Loucy (cell line): Measurements from ENCODE around the gene RGS3.

Experiments used
- H2AFZ ChIP-seq: fragments of 200-600 bp; sonication (generic); 2 replicates; pipeline ENCODE4 v1.6.0; 2016; ENCODE audit warnings: antibody characterized with exemption, mild to moderate bottlenecking, low read length, moderate library complexity
- H3F3A ChIP-seq: fragments of 200-600 bp; 2 replicates; pipeline ENCODE4 v1.6.0; 2016; ENCODE audit warnings: antibody characterized with exemption, low read depth, mild to moderate bottlenecking
- H3K27me3 ChIP-seq: fragments of 200-600 bp; sonication (generic); 2 replicates; pipeline ENCODE4 v1.6.1; 2014; ENCODE audit warnings: low read length, mild to moderate bottlenecking; ENCODE audit not compliant: insufficient read depth, poor library complexity, severe bottlenecking
- H3K36me3 ChIP-seq: fragments of 200-600 bp; sonication (generic); 2 replicates; pipeline ENCODE4 v1.6.1; 2016; ENCODE audit warnings: low read length; ENCODE audit not compliant: insufficient read depth
- H3K4me1 ChIP-seq: fragments of 200-600 bp; sonication (generic); 2 replicates; pipeline ENCODE4 v1.5.1; 2014; ENCODE audit warnings: low read length, mild to moderate bottlenecking; ENCODE audit not compliant: insufficient read depth, poor library complexity, severe bottlenecking
- H3K4me2 ChIP-seq: fragments of 200-600 bp; sonication (generic); 2 replicates; pipeline ENCODE4 v1.6.0; 2014; ENCODE audit warnings: antibody characterized with exemption, low read length, low read depth, mild to moderate bottlenecking; ENCODE audit not compliant: poor library complexity, severe bottlenecking
- H3K4me3 ChIP-seq: fragments of 200-600 bp; sonication (generic); 2 replicates; pipeline ENCODE4 v1.5.1; 2014; ENCODE audit warnings: low read length, mild to moderate bottlenecking, mixed read lengths; ENCODE audit not compliant: poor library complexity, severe bottlenecking
- H3K79me2 ChIP-seq: fragments of 200-600 bp; sonication (generic); 2 replicates; pipeline ENCODE4 v1.6.1; 2014; ENCODE audit warnings: low read length; ENCODE audit not compliant: insufficient read depth
- H3K9ac ChIP-seq: fragments of 200-600 bp; sonication (generic); 2 replicates; pipeline ENCODE4 v1.6.0; 2014; ENCODE audit warnings: mild to moderate bottlenecking, low read depth, low read length, moderate library complexity; ENCODE audit not compliant: poor library complexity, severe bottlenecking
- H3K9me2 ChIP-seq: fragments of 200-600 bp; sonication (generic); replicated peaks from 2 replicates; pipeline ENCODE4 v1.6.1; 2016; ENCODE audit warnings: low read depth, low read length, mixed read lengths
- H3K9me3 ChIP-seq: fragments of 200-600 bp; sonication (generic); 2 replicates; pipeline ENCODE4 v1.6.1; 2014; ENCODE audit warnings: mild to moderate bottlenecking, antibody characterized with exemption, low read length, low read depth; ENCODE audit not compliant: insufficient read depth
- H4K20me1 ChIP-seq: fragments of 200-600 bp; sonication (generic); 2 replicates; pipeline ENCODE4 v1.6.0; 2014; ENCODE audit warnings: antibody characterized with exemption, low read length, mild to moderate bottlenecking; ENCODE audit not compliant: insufficient read depth, poor library complexity, severe bottlenecking
- EZH2phosphoT487 ChIP-seq: fragments of 200-600 bp; IDR thresholded peaks from 2 replicates; pipeline ENCODE4 v1.6.1; 2018; ENCODE audit warnings: antibody characterized with exemption, mild to moderate bottlenecking, moderate library complexity, borderline replicate concordance
- TF ChIP-seq, protein P1 (sequence below): fragments of 200-600 bp; sonication (generic); conservative IDR thresholded peaks from 2 replicates; pipeline ENCODE4 v1.5.1; 2014; ENCODE audit warnings: mild to moderate bottlenecking, antibody characterized with exemption, low read length

RGS3 gene

DNA sequence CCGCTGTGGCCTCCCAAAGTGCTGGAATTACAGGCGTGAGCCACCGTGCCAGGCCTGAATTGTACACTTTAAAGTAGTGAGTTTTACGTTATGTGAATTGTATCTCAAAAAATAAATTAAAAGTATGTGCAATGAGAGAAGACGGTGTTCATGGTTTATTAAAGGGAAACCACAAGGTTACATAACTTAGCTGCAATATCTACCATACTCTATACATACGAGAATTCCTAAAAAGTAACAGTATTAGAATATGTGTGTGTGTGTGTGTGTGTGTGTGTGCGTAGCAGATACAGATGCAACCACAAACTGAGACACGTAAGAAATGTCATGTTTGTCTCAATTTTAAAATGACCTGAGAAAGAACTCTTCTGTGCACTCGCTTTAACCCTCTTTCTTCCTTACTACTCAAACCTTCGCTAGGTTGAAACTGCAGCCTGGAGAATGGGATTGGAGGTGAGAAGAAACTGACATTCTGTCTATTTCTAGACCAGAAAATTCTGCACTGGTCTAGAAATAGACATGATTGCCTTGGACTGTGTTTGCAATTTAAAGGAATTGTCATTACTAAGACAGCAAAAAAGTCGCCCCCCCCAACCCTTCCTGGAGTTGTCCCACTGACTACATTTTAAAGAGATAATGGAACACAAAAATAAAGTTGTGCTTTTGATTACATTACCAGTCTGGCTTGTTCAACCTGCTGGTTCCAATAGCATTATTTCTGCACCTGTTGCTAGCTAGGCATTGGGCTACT, 167.0 kb downstream of the RGS3 start:
- no peaks in the 10 kb centered on the region for H3K27me3 ChIP-seq
- no peaks in the 10 kb centered on the region for H3K9me3 ChIP-seq
- no peaks in the 10 kb centered on the region for H3F3A ChIP-seq
- H3K4me2 ChIP-seq = no peak overlapping the region
- TF ChIP-seq, protein P1, sequence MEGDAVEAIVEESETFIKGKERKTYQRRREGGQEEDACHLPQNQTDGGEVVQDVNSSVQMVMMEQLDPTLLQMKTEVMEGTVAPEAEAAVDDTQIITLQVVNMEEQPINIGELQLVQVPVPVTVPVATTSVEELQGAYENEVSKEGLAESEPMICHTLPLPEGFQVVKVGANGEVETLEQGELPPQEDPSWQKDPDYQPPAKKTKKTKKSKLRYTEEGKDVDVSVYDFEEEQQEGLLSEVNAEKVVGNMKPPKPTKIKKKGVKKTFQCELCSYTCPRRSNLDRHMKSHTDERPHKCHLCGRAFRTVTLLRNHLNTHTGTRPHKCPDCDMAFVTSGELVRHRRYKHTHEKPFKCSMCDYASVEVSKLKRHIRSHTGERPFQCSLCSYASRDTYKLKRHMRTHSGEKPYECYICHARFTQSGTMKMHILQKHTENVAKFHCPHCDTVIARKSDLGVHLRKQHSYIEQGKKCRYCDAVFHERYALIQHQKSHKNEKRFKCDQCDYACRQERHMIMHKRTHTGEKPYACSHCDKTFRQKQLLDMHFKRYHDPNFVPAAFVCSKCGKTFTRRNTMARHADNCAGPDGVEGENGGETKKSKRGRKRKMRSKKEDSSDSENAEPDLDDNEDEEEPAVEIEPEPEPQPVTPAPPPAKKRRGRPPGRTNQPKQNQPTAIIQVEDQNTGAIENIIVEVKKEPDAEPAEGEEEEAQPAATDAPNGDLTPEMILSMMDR = no peak
- TF ChIP-seq EZH2phosphoT487 = no peak
- H3K4me3 ChIP-seq = no peak overlapping the region
- no peaks in the 10 kb centered on the region for H3K79me2 ChIP-seq
- H3K9ac ChIP-seq = no peak overlapping the region
- no peaks in the 10 kb centered on the region for H3K4me1 ChIP-seq
- no peaks in the 10 kb centered on the region for H3K9me2 ChIP-seq
- no peaks in the 10 kb centered on the region for H4K20me1 ChIP-seq
- no peak overlapping the region for H2AFZ ChIP-seq
- no peaks in the 10 kb centered on the region for H3K36me3 ChIP-seq

DNA sequence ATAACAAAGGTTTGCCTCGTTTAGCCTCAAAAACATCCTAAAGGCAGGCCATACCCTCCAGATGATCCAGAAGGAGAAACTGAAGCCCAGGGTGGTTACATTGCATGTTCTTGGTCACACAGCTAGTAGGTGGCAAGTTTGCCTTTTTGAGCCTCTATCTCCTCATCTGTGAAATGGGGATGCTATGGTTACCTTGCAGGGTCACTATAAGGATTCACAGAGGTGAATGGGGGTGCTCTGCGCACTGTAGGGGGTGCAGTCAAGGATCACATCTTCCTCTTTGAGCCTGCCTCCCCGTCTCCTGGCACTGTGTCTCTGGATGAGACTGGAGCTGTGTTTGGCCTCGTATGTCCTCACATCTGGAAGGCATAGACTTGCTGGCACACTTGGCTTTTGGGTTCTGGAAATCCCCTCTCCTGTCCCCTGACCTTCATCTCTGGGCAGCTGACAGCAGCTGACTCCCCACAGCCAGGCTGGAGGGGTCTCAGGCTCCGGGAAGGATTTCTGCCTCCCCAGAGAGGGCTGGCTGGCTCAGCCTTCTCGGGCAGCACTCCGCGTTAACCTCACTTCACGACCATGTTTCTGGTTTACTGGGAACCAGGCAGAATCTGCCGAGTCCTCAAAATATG, 167.7 kb downstream of the RGS3 start:
- H3K9me3 ChIP-seq = no peaks in the 10 kb centered on the region
- no peaks in the 10 kb centered on the region for H3K9me2 ChIP-seq
- H3K27me3 ChIP-seq = no peaks in the 10 kb centered on the region
- H4K20me1 ChIP-seq = no peaks in the 10 kb centered on the region
- no peaks in the 10 kb centered on the region for H3F3A ChIP-seq
- no peaks in the 10 kb centered on the region for H3K36me3 ChIP-seq
- H3K9ac ChIP-seq = no peak overlapping the region
- H3K4me2 ChIP-seq = no peak overlapping the region
- no peak overlapping the region for H2AFZ ChIP-seq
- no peaks in the 10 kb centered on the region for H3K79me2 ChIP-seq
- H3K4me3 ChIP-seq = no peak overlapping the region
- H3K4me1 ChIP-seq = no peaks in the 10 kb centered on the region
- no peak for TF ChIP-seq EZH2phosphoT487
- TF ChIP-seq, protein P1 = no peak

DNA sequence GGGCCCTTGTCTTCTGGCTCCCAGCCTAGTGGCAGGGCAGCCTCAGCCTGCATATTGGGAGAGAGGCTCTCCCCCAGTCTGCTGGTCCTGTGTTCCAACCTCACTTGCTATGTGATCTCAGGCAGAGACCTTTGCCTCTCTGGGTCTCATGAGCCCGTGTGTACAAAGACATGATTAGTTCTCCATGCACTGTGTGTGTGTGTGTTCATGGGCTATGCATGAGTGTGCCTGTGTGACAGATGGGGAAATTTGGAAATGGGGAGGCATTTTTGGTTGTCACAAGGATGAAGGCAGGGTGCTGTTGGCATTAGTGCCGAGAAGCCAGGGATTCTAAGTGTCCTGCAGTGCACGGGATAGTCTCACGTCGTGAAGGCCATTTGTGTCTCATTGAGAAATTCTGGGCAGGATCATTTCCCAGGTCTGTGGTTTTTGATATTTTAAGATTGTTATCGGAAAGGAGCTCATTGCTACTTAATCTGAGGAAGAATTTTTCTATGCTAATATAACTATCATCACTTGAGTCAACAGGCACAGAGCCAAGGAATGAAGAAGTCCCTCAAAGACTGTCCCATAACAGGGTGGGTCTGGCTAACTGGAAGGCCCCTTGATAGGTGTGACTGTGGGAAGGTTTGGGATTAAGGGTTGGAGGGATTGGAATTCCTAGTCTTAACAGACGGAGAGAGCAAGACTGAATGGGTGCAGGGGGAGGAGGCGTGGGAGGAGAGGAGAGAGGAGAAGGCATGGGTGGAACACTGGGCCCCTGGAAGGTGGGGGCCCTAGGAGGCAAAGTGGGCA, 168.5 kb downstream of the RGS3 start:
- H3K4me2 ChIP-seq = no peak overlapping the region
- H4K20me1 ChIP-seq = no peaks in the 10 kb centered on the region
- H2AFZ ChIP-seq = no peak overlapping the region
- no peak overlapping the region for H3K9ac ChIP-seq
- H3K9me2 ChIP-seq = no peaks in the 10 kb centered on the region
- TF ChIP-seq EZH2phosphoT487 = no peak
- TF ChIP-seq, protein P1 = no peak
- no peaks in the 10 kb centered on the region for H3K4me1 ChIP-seq
- H3K27me3 ChIP-seq = no peaks in the 10 kb centered on the region
- H3K9me3 ChIP-seq = no peaks in the 10 kb centered on the region
- H3K36me3 ChIP-seq = no peaks in the 10 kb centered on the region
- H3K79me2 ChIP-seq = no peaks in the 10 kb centered on the region
- no peak overlapping the region for H3K4me3 ChIP-seq
- no peaks in the 10 kb centered on the region for H3F3A ChIP-seq
